ENCODE measurements around the gene FTSJ1. TPM values are rescaled to one million over a fixed set of nuclear protein-coding genes. Genes with fewer than 3 reads are reported as not detected.

The FTSJ1 gene
- total RNA-seq, 1 donor from 2014 or later: 80.3 TPM

- no peak for TF ChIP-seq CTCF (IDR thresholded peaks at IDR 0.05; ENCODE audit: insufficient read depth, low read length, poor library complexity, severe bottlenecking)
- H3K4me3 ChIP-seq (ENCODE audit: low read depth, low read length): no peak overlapping the region
- no peak for DNase-seq (ENCODE audit: low read depth)
- H3K36me3 ChIP-seq (ENCODE audit: control insufficient read depth, insufficient read depth, low read length): no peaks in the 10 kb centered on the region
- no peaks in the 10 kb centered on the region for H3K27me3 ChIP-seq (ENCODE audit: control insufficient read depth, insufficient read depth, low read length)
Measured at GRCh38 chrX:48473704-48473990, 2.4 kb upstream of the FTSJ1 start.

GRCh38 chrX:48474127-48474526, 1.9 kb upstream of the FTSJ1 start:
- Histone ChIP-seq H3K27me3 (ENCODE audit: control insufficient read depth, insufficient read depth, low read length) (no peaks in the 10 kb centered on the region), H3K36me3 (ENCODE audit: control insufficient read depth, insufficient read depth, low read length) (no peaks in the 10 kb centered on the region), H3K4me3 (ENCODE audit: low read depth, low read length) (no peak overlapping the region)
- peak; percentile 34 for TF ChIP-seq CTCF (IDR thresholded peaks at IDR 0.05; ENCODE audit: insufficient read depth, low read length, poor library complexity, severe bottlenecking)
- DNase-seq (ENCODE audit: low read depth): no peak

GRCh38 chrX:48474581-48474980, 1.4 kb upstream of the FTSJ1 start:
- H3K4me3 ChIP-seq (ENCODE audit: low read depth, low read length): no peak overlapping the region

GRCh38 chrX:48475296-48475695, 703 bp upstream of the FTSJ1 start:
- TF ChIP-seq CTCF (IDR thresholded peaks at IDR 0.05; ENCODE audit: insufficient read depth, low read length, poor library complexity, severe bottlenecking): no peak

More at GRCh38 chrX:48474581-48474980, 1.4 kb upstream of the FTSJ1 start:
- no peaks in the 10 kb centered on the region for H3K27me3 ChIP-seq (ENCODE audit: control insufficient read depth, insufficient read depth, low read length)
- no peak for TF ChIP-seq CTCF (IDR thresholded peaks at IDR 0.05; ENCODE audit: insufficient read depth, low read length, poor library complexity, severe bottlenecking)
- H3K36me3 ChIP-seq (ENCODE audit: control insufficient read depth, insufficient read depth, low read length): no peaks in the 10 kb centered on the region
- DNase-seq (ENCODE audit: low read depth): no peak

GRCh38 chrX:48476919-48477318, 920 bp downstream of the FTSJ1 start:
- H3K4me3 ChIP-seq (ENCODE audit: low read depth, low read length): peak overlapping the region; percentile 65
- no peak for TF ChIP-seq CTCF (IDR thresholded peaks at IDR 0.05; ENCODE audit: insufficient read depth, low read length, poor library complexity, severe bottlenecking)
- no peak for DNase-seq (ENCODE audit: low read depth)
- H3K27me3 ChIP-seq (ENCODE audit: control insufficient read depth, insufficient read depth, low read length): no peaks in the 10 kb centered on the region
- H3K36me3 ChIP-seq (ENCODE audit: control insufficient read depth, insufficient read depth, low read length): no peaks in the 10 kb centered on the region

More at GRCh38 chrX:48475296-48475695, 703 bp upstream of the FTSJ1 start:
- Histone ChIP-seq H3K4me3 (ENCODE audit: low read depth, low read length) (peak overlapping the region; percentile 65), H3K27me3 (ENCODE audit: control insufficient read depth, insufficient read depth, low read length) (no peaks in the 10 kb centered on the region), H3K36me3 (ENCODE audit: control insufficient read depth, insufficient read depth, low read length) (no peaks in the 10 kb centered on the region)
- no peak for DNase-seq (ENCODE audit: low read depth)

GRCh38 chrX:48477960-48478755, 2.2 kb downstream of the FTSJ1 start:
- no peak for TF ChIP-seq CTCF (IDR thresholded peaks at IDR 0.05; ENCODE audit: insufficient read depth, low read length, poor library complexity, severe bottlenecking)
- H3K36me3 ChIP-seq (ENCODE audit: control insufficient read depth, insufficient read depth, low read length): no peaks in the 10 kb centered on the region
- H3K27me3 ChIP-seq (ENCODE audit: control insufficient read depth, insufficient read depth, low read length): no peaks in the 10 kb centered on the region

More at GRCh38 chrX:48477960-48478755, 2.2 kb downstream of the FTSJ1 start:
- no peak overlapping the region for H3K4me3 ChIP-seq (ENCODE audit: low read depth, low read length)
- DNase-seq (ENCODE audit: low read depth): no peak
